ENCODE results near the gene FEN1.

FEN1 gene

GRCh38 chr11:61797263-61797944 lies 4.7 kb downstream of the FEN1 start:
- no peak for DNase-seq

DNA sequence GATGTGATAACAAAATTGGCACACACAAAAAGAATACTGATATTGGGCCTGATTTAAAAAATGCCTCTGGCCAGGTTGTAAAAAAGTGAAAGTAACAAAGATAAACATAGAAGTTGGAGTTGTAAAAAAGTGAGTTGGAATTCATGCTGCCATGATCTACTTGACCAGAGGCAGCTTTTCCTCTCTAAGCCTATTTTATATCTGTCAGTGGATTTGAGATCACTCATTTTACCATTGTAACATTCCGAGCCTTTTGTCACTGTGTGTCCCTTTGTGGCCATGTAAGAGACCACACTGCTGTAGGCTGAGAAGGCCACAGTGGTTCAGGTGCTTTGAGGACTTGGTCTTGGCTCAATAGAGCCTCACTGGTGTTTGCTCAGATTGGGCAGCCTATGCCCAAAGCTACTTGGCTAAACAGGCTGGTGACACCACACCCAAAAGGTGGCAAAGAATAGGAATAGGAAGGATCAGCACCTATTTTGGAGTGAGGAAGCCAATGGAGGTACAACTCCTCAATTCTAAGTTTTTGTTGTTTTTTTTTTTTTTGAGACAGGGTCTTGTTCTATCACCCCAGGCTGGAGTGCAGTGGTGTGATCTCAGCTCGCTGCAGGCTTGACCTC lies 7.1 kb downstream of the FEN1 start:
- no peak for DNase-seq

- no peak for DNase-seq
Measured at GRCh38 chr11:61800331-61801281, 7.9 kb downstream of the FEN1 start.

DNA sequence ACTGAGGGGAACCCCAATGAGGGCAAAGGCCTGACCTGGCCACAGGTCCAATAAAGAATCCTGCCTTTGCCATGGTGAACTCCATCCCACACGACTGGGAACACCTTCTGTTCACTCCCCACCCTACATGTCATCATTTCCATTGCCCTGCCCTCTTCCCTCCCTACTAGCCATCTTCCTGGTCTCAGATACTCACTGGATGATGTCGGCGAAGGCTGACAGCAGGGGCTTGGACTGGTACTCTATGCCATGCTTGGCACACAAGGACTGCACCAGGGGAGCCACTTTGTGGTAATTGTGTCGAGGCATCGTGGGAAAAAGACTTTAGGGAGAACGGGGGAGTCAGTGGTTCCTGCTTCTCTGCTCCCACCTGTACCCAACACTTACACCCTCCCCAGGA lies 9.9 kb downstream of the FEN1 start:
- DNase-seq = no peak

GRCh38 chr11:61803889-61804647 lies 11.4 kb downstream of the FEN1 start:
- no peak for DNase-seq

GRCh38 chr11:61805146-61805545 lies 12.4 kb downstream of the FEN1 start:
- no peak for DNase-seq

GRCh38 chr11:61806785-61807184 lies 14.1 kb downstream of the FEN1 start:
- no peak for DNase-seq

DNA sequence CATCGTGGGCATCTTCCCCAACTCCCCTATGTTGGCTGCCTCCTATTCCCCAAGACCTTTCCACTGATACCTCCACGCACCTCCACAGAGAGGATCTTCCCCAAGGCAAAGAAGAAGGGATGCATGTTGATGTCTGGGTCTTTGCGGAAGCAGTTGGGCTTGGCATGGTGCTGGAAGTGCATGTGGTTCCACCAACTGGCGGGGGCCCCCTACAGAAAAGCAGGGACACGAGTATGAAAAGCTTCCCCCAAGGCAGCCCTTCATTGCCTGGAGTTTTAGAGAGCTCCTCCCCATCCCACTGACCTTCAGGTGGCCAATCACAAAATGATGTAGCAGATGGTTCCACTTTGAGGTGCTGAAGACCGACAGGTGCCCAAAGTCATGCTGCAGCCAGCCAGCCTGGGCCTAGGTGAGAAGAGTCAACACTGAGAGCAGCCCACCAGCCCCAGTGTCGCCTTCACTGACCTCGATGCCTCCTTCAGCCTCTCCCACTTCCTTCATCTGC lies 18.0 kb downstream of the FEN1 start:
- DNase-seq = no peak

DNA sequence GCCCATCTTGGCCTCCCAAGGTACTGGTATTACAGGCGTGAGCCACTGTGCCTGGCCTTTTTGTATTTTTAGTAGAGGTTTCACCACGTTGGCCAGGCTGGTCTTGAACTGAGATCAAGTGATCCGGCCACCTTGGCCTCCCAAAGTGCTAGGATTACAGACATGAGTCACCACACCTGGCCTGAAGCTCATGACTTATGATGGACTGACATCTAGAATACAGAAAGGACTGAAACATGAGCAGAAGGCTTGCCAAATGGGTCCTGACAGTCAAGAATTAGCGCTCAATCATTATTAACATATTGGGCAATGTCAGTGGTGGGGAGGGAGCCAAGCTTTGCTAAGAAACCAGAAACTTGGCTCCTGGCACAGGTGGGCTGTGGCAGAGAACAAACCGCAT lies 19.1 kb downstream of the FEN1 start:
- no peak for DNase-seq

DNA sequence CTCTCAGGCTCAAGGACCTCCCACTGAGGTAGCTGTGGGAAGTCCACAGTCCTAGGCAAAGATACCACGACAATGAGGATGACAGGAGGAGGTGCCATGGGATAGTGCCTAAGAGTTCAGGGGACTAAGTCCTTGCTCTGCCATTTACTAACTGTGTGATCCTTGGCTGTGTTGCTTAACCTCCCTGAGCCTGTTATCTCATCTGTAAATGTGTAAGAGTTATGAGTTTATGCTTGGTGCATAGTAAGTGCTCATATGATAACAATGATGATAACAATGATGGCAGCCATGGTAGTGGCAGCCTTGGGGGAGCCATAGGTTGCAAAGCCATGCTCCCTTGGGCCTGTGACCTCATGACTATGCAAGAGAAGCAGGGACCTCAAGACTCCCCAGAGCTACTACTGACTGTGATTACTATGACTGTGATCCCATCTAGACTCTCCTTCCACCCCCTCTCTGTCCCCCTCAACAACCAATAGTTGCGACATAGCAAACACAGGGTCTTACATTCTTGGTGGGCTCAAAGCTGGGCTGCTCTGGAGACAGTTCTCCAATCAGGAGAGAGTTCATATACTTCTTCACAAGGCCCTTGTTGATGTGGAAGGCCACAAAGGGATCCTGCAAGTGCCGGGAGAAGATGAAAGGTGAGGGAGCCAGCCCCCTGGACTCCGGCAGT lies 20.2 kb downstream of the FEN1 start:
- no peak for DNase-seq

GRCh38 chr11:61814247-61814957 lies 21.7 kb downstream of the FEN1 start:
- no peak for DNase-seq

- DNase-seq = no peak
Measured at GRCh38 chr11:61814958-61815789, 22.5 kb downstream of the FEN1 start.

- DNase-seq = no peak
Measured at GRCh38 chr11:61815790-61816735, 23.4 kb downstream of the FEN1 start.

- peak; percentile 68 for DNase-seq
Measured at GRCh38 chr11:61816736-61817455, 24.2 kb downstream of the FEN1 start, which contains the start of gene FADS1. TSS of gene FADS1 (minus strand) at chr11:61817003. CDS start at chr11:61816929, 74 bp downstream.

- no peak for DNase-seq
Measured at GRCh38 chr11:61817471-61818202, 24.9 kb downstream of the FEN1 start.

GRCh38 chr11:61820174-61820573 lies 27.5 kb downstream of the FEN1 start:
- no peak for DNase-seq

GRCh38 chr11:61826930-61827570 lies 34.3 kb downstream of the FEN1 start:
- no peak for DNase-seq

Measured in SIG-M5 (cell line).